OCI-LY1 (cell line): Measurements from ENCODE around the gene OIT3.

ENCODE experiments used
- H2AFZ ChIP-seq: fragments of 200-600 bp; sonication (generic), shearing (Covaris generic); 2 replicates; pipeline ENCODE4 v1.6.0; 2014; ENCODE audit warnings: antibody characterized with exemption, mild to moderate bottlenecking, low read length
- H3F3A ChIP-seq: fragments of 200-600 bp; sonication (generic), shearing (Covaris generic); 2 replicates; pipeline ENCODE4 v1.6.0; 2014; ENCODE audit warnings: mild to moderate bottlenecking, antibody characterized with exemption, low read length, moderate library complexity; ENCODE audit not compliant: insufficient read depth
- H3K27ac ChIP-seq: fragments of 200-600 bp; sonication (generic); 2 replicates; pipeline ENCODE4 v1.5.1; 2014; ENCODE audit warnings: low read length, mixed run types, mild to moderate bottlenecking, low read depth; ENCODE audit not compliant: poor library complexity, severe bottlenecking
- H3K27me3 ChIP-seq: fragments of 200-600 bp; sonication (generic); 2 replicates; pipeline ENCODE4 v1.6.0; 2014; ENCODE audit warnings: antibody characterized with exemption, mild to moderate bottlenecking, low read length, moderate library complexity; ENCODE audit not compliant: insufficient read depth
- H3K36me3 ChIP-seq: fragments of 200-600 bp; sonication (generic); 2 replicates; pipeline ENCODE4 v1.6.1; 2014; ENCODE audit warnings: mild to moderate bottlenecking, antibody characterized with exemption, low read length, moderate library complexity, mixed read lengths; ENCODE audit not compliant: insufficient read depth
- H3K4me1 ChIP-seq: fragments of 200-600 bp; sonication (generic); 2 replicates; pipeline ENCODE4 v1.5.1; 2014; ENCODE audit warnings: mild to moderate bottlenecking, low read length, moderate library complexity; ENCODE audit not compliant: insufficient read depth, severe bottlenecking
- H3K4me2 ChIP-seq: fragments of 200-600 bp; sonication (generic), shearing (Covaris generic); 2 replicates; pipeline ENCODE4 v1.6.1; 2014; ENCODE audit warnings: low read length
- H3K4me3 ChIP-seq: fragments of 200-600 bp; sonication (generic); 2 replicates; pipeline ENCODE4 v1.5.1; 2014; ENCODE audit warnings: low read length, low read depth, mild to moderate bottlenecking, mixed read lengths; ENCODE audit not compliant: poor library complexity, severe bottlenecking
- H3K79me2 ChIP-seq: fragments of 200-600 bp; shearing (Covaris generic); 2 replicates; pipeline ENCODE4 v1.6.1; 2016; ENCODE audit warnings: mixed run types, low read length, mixed read lengths; ENCODE audit not compliant: insufficient read depth
- H3K9ac ChIP-seq: fragments of 200-600 bp; sonication (generic), shearing (Covaris generic); 2 replicates; pipeline ENCODE4 v1.6.1; 2014; ENCODE audit warnings: mild to moderate bottlenecking, low read length, mixed read lengths
- H3K9me2 ChIP-seq: fragments of 200-600 bp; sonication (generic), shearing (Covaris generic); 2 replicates; pipeline ENCODE4 v1.6.1; 2014; ENCODE audit warnings: low read depth, mild to moderate bottlenecking, low read length, mixed read lengths
- H3K9me3 ChIP-seq: fragments of 200-600 bp; shearing (Covaris generic); 2 replicates; pipeline ENCODE4 v1.6.1; 2014; ENCODE audit warnings: low read length, mixed read lengths
- H4K20me1 ChIP-seq: fragments of 200-600 bp; sonication (generic), shearing (Covaris generic); 2 replicates; pipeline ENCODE4 v1.6.0; 2016; ENCODE audit warnings: mild to moderate bottlenecking, low read length; ENCODE audit not compliant: insufficient read depth
- CTCF ChIP-seq: fragments of 200-600 bp; sonication (generic), shearing (Covaris generic); IDR thresholded peaks from 2 replicates; pipeline ENCODE4 v1.5.1; 2017; ENCODE audit warnings: mild to moderate bottlenecking, antibody characterized with exemption, low read length, moderate library complexity, mixed read lengths
- EZH2 ChIP-seq: fragments of 200-600 bp; sonication (generic), shearing (Covaris generic); IDR thresholded peaks from 2 replicates; pipeline ENCODE4 v1.8.0; 2017; ENCODE audit warnings: borderline replicate concordance, mixed run types, mild to moderate bottlenecking, antibody characterized with exemption, low read length, moderate library complexity, mixed read lengths

OIT3 gene

DNA sequence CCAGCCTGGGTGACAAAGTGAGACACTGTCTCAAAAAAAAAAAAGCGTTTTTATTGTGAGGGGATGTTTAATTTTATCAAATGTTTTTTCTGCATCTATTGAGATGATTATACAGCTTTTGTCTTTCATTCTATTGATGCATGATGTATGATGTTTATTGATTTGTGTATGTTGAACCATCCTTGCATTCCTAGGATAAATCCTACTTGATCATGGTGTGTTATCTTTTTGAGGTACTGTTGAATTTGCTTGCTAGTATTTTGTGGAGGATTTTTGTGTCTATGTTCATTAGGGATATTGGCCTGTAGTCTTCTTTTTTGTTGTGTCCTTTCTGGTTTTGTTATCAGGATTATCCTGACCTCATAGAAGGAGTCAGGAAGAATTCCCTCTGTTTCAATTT lies 83.3 kb downstream of the OIT3 start:
- H3K9me3 ChIP-seq = peaks cover 20% of the 10 kb centered on the region
- H3K79me2 ChIP-seq = no peaks in the 10 kb centered on the region
- no peak overlapping the region for H3K4me3 ChIP-seq
- no peak overlapping the region for H3K4me2 ChIP-seq
- no peaks in the 10 kb centered on the region for H3K4me1 ChIP-seq
- H2AFZ ChIP-seq = no peak overlapping the region
- no peaks in the 10 kb centered on the region for H4K20me1 ChIP-seq
- H3F3A ChIP-seq = no peaks in the 10 kb centered on the region
- H3K27ac ChIP-seq = no peak overlapping the region
- H3K9me2 ChIP-seq = no peaks in the 10 kb centered on the region
- H3K9ac ChIP-seq = no peak overlapping the region
- no peaks in the 10 kb centered on the region for H3K36me3 ChIP-seq
- H3K27me3 ChIP-seq = no peaks in the 10 kb centered on the region
- no peak for TF ChIP-seq EZH2
- TF ChIP-seq CTCF = no peak

GRCh38 chr10:72979709-72980108 lies 86.2 kb downstream of the OIT3 start:
- no peak overlapping the region for H3K4me2 ChIP-seq
- no peaks in the 10 kb centered on the region for H3F3A ChIP-seq
- H3K9ac ChIP-seq = no peak overlapping the region
- no peak overlapping the region for H2AFZ ChIP-seq
- no peaks in the 10 kb centered on the region for H4K20me1 ChIP-seq
- H3K27ac ChIP-seq = no peak overlapping the region
- no peaks in the 10 kb centered on the region for H3K9me2 ChIP-seq
- no peaks in the 10 kb centered on the region for H3K27me3 ChIP-seq
- TF ChIP-seq CTCF (no peak), EZH2 (no peak)
- no peaks in the 10 kb centered on the region for H3K36me3 ChIP-seq
- H3K79me2 ChIP-seq = no peaks in the 10 kb centered on the region
- no peaks in the 10 kb centered on the region for H3K4me1 ChIP-seq
- no peak overlapping the region for H3K4me3 ChIP-seq
- H3K9me3 ChIP-seq = peaks cover 20% of the 10 kb centered on the region

- Histone ChIP-seq H3K27me3 (no peaks in the 10 kb centered on the region), H3K4me3 (no peak overlapping the region), H3K36me3 (no peaks in the 10 kb centered on the region)
These were observed 86.8 kb downstream of the OIT3 start for GRCh38 chr10:72980348-72980747.

More at GRCh38 chr10:72980348-72980747, 86.8 kb downstream of the OIT3 start:
- H3K9ac ChIP-seq = no peak overlapping the region
- no peak overlapping the region for H3K4me2 ChIP-seq
- no peaks in the 10 kb centered on the region for H3K79me2 ChIP-seq
- H4K20me1 ChIP-seq = no peaks in the 10 kb centered on the region
- H2AFZ ChIP-seq = no peak overlapping the region
- H3K9me3 ChIP-seq = peaks cover 15% of the 10 kb centered on the region
- H3F3A ChIP-seq = no peaks in the 10 kb centered on the region
- no peaks in the 10 kb centered on the region for H3K4me1 ChIP-seq
- H3K9me2 ChIP-seq = no peaks in the 10 kb centered on the region
- TF ChIP-seq CTCF = no peak
- no peak overlapping the region for H3K27ac ChIP-seq
